AG04450 (cell line): ENCODE data around the gene SLC6A11. TPM values are rescaled to one million over a fixed set of nuclear protein-coding genes. Genes with fewer than 3 reads are reported as not detected.

ENCODE experiments used
- CTCF ChIA-PET: fragments of 300-600, 350-600 bp; formaldehyde crosslinking; extraction: SDS; loops from one replicate; lab custom pipeline; 2022; ENCODE audit warnings: antibody characterized with exemption, inconsistent platforms; lab: Charles Lee
- POLR2A ChIA-PET: fragments of 350-600 bp; formaldehyde crosslinking; extraction: SDS; loops from one replicate; lab custom pipeline; 2021; ENCODE audit warnings: antibody characterized with exemption, inconsistent platforms; lab: Yijun Ruan, JAX
- DNase-seq: peaks from one replicate; pipeline ENCODE4 v3.0.0-alpha.2; 2011; ENCODE audit warnings: low read depth, low spot score
- H3K27ac ChIP-seq: one replicate; pipeline ENCODE4 v1.5.1; 2012; ENCODE audit warnings: low read depth, low read length, control low read depth
- H3K27me3 ChIP-seq: one replicate; pipeline ENCODE4 v1.6.0; 2012; ENCODE audit warnings: low read length; ENCODE audit not compliant: control insufficient read depth, insufficient read depth
- H3K4me3 ChIP-seq: 2 replicates; pipeline ENCODE4 v1.5.1; 2011; ENCODE audit warnings: mild to moderate bottlenecking, low read depth, low read length, control low read depth
- H3K9me3 ChIP-seq: 2 replicates; pipeline ENCODE4 v1.5.1; 2012; ENCODE audit warnings: low read length; ENCODE audit not compliant: control insufficient read depth, insufficient read depth
- polyA plus RNA-seq: library from polyadenylated mRNA; depleted of rRNA; stranded (reverse); fragments of >200 nt; gene quantifications from 2 replicates; pipeline ENCODE4 v1.2.3, GENCODE V29; 2011
- TF ChIP-seq, protein P1 (sequence below): IDR thresholded peaks from 2 replicates; pipeline ENCODE4 v1.5.1; 2011; ENCODE audit warnings: low read depth, low read length, control low read depth, inconsistent platforms

SLC6A11 gene
- polyA plus RNA-seq, 1 experiment, result not detected

DNA sequence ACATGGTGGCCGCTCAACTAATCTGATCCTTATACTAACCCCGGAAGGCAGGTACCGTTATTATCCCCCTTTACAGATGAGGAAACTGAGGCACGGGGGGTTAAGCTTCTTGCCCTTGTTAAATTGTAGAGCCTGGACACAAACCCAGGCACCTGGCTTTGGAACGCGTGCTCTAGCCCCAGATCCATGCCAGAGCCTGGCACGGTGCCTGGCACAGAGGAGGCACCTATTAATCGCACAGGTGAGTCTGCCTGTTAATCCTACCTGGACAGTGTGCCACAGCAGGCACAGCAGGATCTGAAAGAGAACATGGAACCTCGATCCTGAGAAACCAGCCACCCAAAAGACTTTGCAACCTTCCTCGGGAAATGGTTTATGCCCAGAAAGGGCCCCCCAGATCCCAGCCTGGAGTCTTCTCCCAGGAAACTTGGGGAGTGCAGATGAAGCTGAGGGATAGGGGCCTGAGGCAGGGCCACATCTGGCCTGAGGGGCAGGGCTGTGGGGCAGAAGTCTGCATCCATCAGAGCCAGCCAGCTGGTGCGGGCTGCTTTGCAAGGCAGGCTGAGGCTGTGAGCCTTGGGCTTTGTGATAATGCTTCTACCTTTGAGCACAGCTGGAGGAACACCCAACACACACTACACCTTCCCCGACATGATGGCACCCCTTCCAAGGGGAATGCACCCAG, 121.3 kb downstream of the SLC6A11 start:
- peaks cover 23% of the 10 kb centered on the region for H3K27me3 ChIP-seq
- H3K27ac ChIP-seq, result no peak overlapping the region
- ChIA-PET POLR2A (no interaction called here), CTCF (no interaction called here)
- no peak overlapping the region for H3K4me3 ChIP-seq
- peaks cover 3% of the 10 kb centered on the region; the same call in 1 of the 2 replicates for H3K9me3 ChIP-seq
- DNase-seq, result no peak
- TF ChIP-seq, protein P1, sequence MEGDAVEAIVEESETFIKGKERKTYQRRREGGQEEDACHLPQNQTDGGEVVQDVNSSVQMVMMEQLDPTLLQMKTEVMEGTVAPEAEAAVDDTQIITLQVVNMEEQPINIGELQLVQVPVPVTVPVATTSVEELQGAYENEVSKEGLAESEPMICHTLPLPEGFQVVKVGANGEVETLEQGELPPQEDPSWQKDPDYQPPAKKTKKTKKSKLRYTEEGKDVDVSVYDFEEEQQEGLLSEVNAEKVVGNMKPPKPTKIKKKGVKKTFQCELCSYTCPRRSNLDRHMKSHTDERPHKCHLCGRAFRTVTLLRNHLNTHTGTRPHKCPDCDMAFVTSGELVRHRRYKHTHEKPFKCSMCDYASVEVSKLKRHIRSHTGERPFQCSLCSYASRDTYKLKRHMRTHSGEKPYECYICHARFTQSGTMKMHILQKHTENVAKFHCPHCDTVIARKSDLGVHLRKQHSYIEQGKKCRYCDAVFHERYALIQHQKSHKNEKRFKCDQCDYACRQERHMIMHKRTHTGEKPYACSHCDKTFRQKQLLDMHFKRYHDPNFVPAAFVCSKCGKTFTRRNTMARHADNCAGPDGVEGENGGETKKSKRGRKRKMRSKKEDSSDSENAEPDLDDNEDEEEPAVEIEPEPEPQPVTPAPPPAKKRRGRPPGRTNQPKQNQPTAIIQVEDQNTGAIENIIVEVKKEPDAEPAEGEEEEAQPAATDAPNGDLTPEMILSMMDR, result no peak

DNA sequence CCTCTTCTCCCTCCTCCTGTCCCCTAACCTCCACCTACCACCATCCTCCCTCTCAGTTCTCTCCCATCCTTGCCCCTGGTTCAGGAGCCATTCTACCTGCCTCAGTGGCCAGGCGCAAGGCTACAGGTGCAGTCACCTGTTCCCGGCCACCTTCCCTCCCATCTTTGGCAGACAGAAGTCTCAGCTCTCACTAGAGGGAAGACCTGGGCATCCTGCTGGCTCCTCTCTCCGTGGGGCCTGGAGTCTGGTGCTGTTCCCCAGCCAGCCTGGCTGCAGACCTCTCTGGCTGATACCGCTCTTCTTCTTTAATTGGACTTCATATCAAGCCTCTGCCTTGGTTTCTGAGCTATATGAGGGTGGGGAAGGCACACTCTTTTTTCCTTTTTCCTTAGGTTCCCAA, 123.5 kb downstream of the SLC6A11 start:
- H3K27ac ChIP-seq, result no peak overlapping the region
- DNase-seq, result no peak
- POLR2A ChIA-PET, result no interaction called here
- TF ChIP-seq, protein P1, result no peak
- peaks cover 23% of the 10 kb centered on the region for H3K27me3 ChIP-seq
- H3K9me3 ChIP-seq, result peaks cover 4% of the 10 kb centered on the region; the same call in 1 of the 2 replicates
- CTCF ChIA-PET, result no interaction called here
- no peak overlapping the region for H3K4me3 ChIP-seq

DNA sequence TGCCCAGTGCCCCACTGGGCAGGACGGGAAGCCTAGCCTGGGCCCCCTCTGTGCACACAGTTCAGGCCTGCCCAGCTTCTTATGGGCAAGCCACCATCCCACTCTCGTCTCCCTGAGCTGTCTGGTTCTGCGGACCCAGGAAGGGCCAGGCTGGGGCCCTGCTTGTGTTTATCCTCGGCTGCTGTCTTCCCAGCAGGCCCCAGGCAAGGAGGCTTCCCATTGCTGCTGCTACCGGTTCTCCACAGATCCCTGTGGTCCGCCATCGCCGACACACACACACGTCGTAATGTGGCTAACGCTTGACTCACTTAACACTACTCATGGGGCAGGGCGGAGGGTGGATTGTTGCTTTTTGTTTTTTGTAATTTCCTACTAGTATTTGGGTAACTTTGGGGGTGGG, 124.1 kb downstream of the SLC6A11 start:
- TF ChIP-seq, protein P1, result no peak
- ChIA-PET CTCF (no interaction called here), POLR2A (no interaction called here)
- no peak for DNase-seq
- Histone ChIP-seq H3K27me3 (peaks cover 23% of the 10 kb centered on the region), H3K4me3 (no peak overlapping the region), H3K9me3 (peaks cover 4% of the 10 kb centered on the region; the same call in 1 of the 2 replicates), H3K27ac (no peak overlapping the region)

DNA sequence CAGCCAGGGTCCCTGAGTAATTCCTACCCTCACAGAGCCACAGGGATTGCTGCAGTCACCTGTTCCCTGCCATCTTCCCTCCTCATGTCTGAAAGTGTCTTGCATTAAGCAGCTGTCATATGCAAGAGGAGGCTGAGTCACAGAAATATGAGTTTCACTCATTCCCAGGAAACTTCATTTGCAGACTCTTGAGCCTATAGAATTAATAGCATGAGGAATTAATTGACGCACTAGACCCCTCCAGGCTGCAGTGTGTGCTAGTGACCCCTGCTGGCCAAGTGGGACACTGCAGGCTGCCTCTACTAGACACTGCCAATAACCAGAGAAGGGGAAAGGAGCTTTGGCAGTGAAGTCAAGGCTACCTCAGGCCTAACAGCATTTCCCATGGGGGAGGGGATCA, 125.9 kb downstream of the SLC6A11 start:
- TF ChIP-seq, protein P1, result peak; percentile 57
- DNase-seq, result no peak
- Histone ChIP-seq H3K27ac (no peak overlapping the region), H3K9me3 (peaks cover 4% of the 10 kb centered on the region; the same call in 1 of the 2 replicates), H3K27me3 (peaks cover 20% of the 10 kb centered on the region), H3K4me3 (no peak overlapping the region)
- POLR2A ChIA-PET, result no interaction called here
- CTCF ChIA-PET, result interaction anchor here (1.0 to 5.7 kb wide), 4 partner anchors 9 to 393 kb away, joined by 3 to 51 read pairs (median 6); no protein-coding TSS in a partner anchor

DNA sequence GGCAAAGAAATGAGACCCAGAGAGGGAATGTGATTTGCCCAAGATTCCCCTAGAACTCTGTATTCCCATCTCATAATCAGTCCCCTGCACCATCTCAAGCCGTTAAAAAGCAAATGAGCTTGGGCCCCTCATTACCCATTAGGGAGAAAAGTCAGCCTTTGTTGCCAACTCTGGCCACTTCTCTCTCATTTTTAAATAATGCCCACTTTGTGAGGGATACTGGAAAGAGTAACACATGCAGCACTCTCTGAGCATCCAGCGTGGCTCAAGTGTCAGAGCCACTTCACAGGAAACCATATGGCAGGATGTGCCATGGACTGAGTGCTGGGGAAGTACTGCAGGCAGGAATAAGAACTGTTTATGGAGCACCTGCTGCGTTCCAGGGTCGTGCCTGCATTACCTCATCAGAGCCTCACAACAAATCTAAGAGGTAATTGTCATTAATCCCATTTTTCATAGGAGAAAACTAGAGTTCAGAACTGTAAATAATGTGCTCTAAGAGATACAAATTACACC, 126.7 kb downstream of the SLC6A11 start:
- H3K27ac ChIP-seq, result no peak overlapping the region
- peaks cover 14% of the 10 kb centered on the region for H3K27me3 ChIP-seq
- no peak for DNase-seq
- TF ChIP-seq, protein P1, result no peak
- H3K9me3 ChIP-seq, result peaks cover 4% of the 10 kb centered on the region; the same call in 1 of the 2 replicates
- POLR2A ChIA-PET, result no interaction called here
- H3K4me3 ChIP-seq, result no peak overlapping the region
- CTCF ChIA-PET, result interaction anchor here (0.8 to 5.7 kb wide), 4 partner anchors 8 to 392 kb away, joined by 3 to 51 read pairs (median 6); no protein-coding TSS in a partner anchor
